A549 (cell line): ENCODE data around the gene SLC16A3. TPM values are rescaled to one million over a fixed set of nuclear protein-coding genes. Genes with fewer than 3 reads are reported as not detected.
A peak's percentile ranks its signal among the peaks of the same experiment; 100 is the strongest.

Source experiments
- BHLHE40 ChIP-seq: IDR thresholded peaks from 2 replicates; pipeline ENCODE4 v1.6.1; 2012; ENCODE audit warnings: low read depth, low read length, inconsistent platforms
- CBX2 ChIP-seq: fragments of 200-600 bp; sonication (generic); IDR thresholded peaks from 2 replicates; pipeline ENCODE4 v1.6.1; 2016; ENCODE audit warnings: low read depth, mild to moderate bottlenecking, borderline replicate concordance
- CBX8 ChIP-seq: fragments of 200-600 bp; sonication (generic); IDR thresholded peaks from 2 replicates; pipeline ENCODE4 v1.6.1; 2016
- CEBPB ChIP-seq, 2 experiments: fragments of >200 bp in 1 of 2; sonication (Bioruptor Twin) in 1 of 2; formaldehyde crosslinking in 1 of 2; IDR thresholded peaks; 2 replicates each; pipeline ENCODE4 v1.6.1; 2012 to 2016
- CHD2 ChIP-seq: fragments of 150-350 bp; IDR thresholded peaks from 2 replicates; pipeline ENCODE4 v1.6.1; 2014; ENCODE audit warnings: low read length; ENCODE audit not compliant: partially characterized antibody
- CHD4 ChIP-seq: fragments of 200-600 bp; sonication (generic); IDR thresholded peaks from 2 replicates; pipeline ENCODE4 v1.6.1; 2016; ENCODE audit warnings: antibody characterized with exemption, mild to moderate bottlenecking, borderline replicate concordance
- EHF ChIP-seq: fragments of 250-450 bp; sonication (Bioruptor Pico); IDR thresholded peaks from 2 replicates; pipeline ENCODE4 v1.5.0; 2020; ENCODE audit warnings: mild to moderate bottlenecking
- EP300 ChIP-seq, 2 experiments: fragments of >200 bp; sonication (Bioruptor Twin); formaldehyde crosslinking; IDR thresholded peaks; 2 replicates in 1 of 2; 3 replicates in 1 of 2; pipeline ENCODE4 v1.6.1; 2016 to 2017
- ESRRA ChIP-seq: fragments of 150-350 bp; IDR thresholded peaks from 2 replicates; pipeline ENCODE4 v1.6.1; 2014; ENCODE audit warnings: mild to moderate bottlenecking, low read length, borderline replicate concordance
- FOSL2 ChIP-seq, 2 experiments: fragments of 450-650 bp in 1 of 2; fragments of >200 bp in 1 of 2; sonication (Bioruptor Twin) in 1 of 2; formaldehyde crosslinking; IDR thresholded peaks; 2 replicates each; pipeline versions ENCODE4 v1.5.0 to v1.6.1; 2016 to 2020; ENCODE audit warnings: mild to moderate bottlenecking in 1 of 2, moderate library complexity in 1 of 2
- FOXS1 ChIP-seq: fragments of 250-450 bp; sonication (Bioruptor Pico); IDR thresholded peaks from 2 replicates; pipeline ENCODE4 v1.5.0; 2020; ENCODE audit warnings: mild to moderate bottlenecking, moderate library complexity
- GATA3 ChIP-seq: IDR thresholded peaks from 2 replicates; pipeline ENCODE4 v1.6.1; 2012; ENCODE audit warnings: borderline replicate concordance
- HDAC2 ChIP-seq: fragments of 200-600 bp; sonication (generic); IDR thresholded peaks from 2 replicates; pipeline ENCODE4 v1.6.1; 2016
- HEYL ChIP-seq: fragments of 250-450 bp; sonication (Bioruptor Pico); IDR thresholded peaks from 2 replicates; pipeline ENCODE4 v1.8.0; 2021; ENCODE audit warnings: mild to moderate bottlenecking, moderate library complexity
- HOXB5 ChIP-seq: fragments of 250-450 bp; sonication (Bioruptor Pico); IDR thresholded peaks from 2 replicates; pipeline ENCODE4 v1.5.0; 2020; ENCODE audit warnings: mild to moderate bottlenecking, moderate library complexity
- JUNB ChIP-seq: fragments of >200 bp; sonication (Bioruptor Twin); formaldehyde crosslinking; IDR thresholded peaks from 2 replicates; pipeline ENCODE4 v1.6.1; 2016
- KDM5A ChIP-seq: fragments of 200-600 bp; sonication (generic); IDR thresholded peaks from 2 replicates; pipeline ENCODE4 v1.6.1; 2016; ENCODE audit warnings: antibody characterized with exemption, mild to moderate bottlenecking
- MAFK ChIP-seq: fragments of 450-650 bp; IDR thresholded peaks from 2 replicates; pipeline ENCODE4 v1.6.1; 2014; ENCODE audit not compliant: partially characterized antibody
- MYC ChIP-seq: IDR thresholded peaks from 2 replicates; pipeline ENCODE4 v1.6.1; 2012; ENCODE audit warnings: mild to moderate bottlenecking, inconsistent platforms, low read length, improper control_type of control experiment, borderline replicate concordance
- NPAS2 ChIP-seq: fragments of 250-450 bp; sonication (Bioruptor Pico); IDR thresholded peaks from 2 replicates; pipeline ENCODE4 v1.8.0; 2022; ENCODE audit warnings: mild to moderate bottlenecking, moderate library complexity, borderline replicate concordance
- POLR2A ChIP-seq: IDR thresholded peaks from 2 replicates; pipeline ENCODE4 v1.6.1; 2012; ENCODE audit warnings: mild to moderate bottlenecking, low read length
- RAD21 ChIP-seq, 2 experiments: fragments of >200 bp in 1 of 2; sonication (Bioruptor Twin) in 1 of 2; formaldehyde crosslinking in 1 of 2; IDR thresholded peaks in 1 of 2; conservative IDR thresholded peaks in 1 of 2; 2 replicates in 1 of 2; 3 replicates in 1 of 2; pipeline ENCODE4 v1.6.1; 2012 to 2018; ENCODE audit warnings: inconsistent platforms in 1 of 2
- RCOR1 ChIP-seq: fragments of 150-350 bp; IDR thresholded peaks from 2 replicates; pipeline ENCODE4 v1.6.1; 2014; ENCODE audit warnings: antibody characterized with exemption, low read length, low read depth
- RFX5 ChIP-seq: fragments of 450-650 bp; IDR thresholded peaks from 2 replicates; pipeline ENCODE4 v1.7.1; 2014; ENCODE audit warnings: antibody characterized with exemption, mild to moderate bottlenecking, moderate library complexity
- SMC3 ChIP-seq: fragments of >200 bp; sonication (Bioruptor Twin); formaldehyde crosslinking; IDR thresholded peaks from 3 replicates; pipeline ENCODE4 v1.6.1; 2018; ENCODE audit warnings: inconsistent platforms
- SREBF2 ChIP-seq: fragments of 450-650 bp; IDR thresholded peaks from 2 replicates; pipeline ENCODE4 v1.6.1; 2014; ENCODE audit warnings: mild to moderate bottlenecking, moderate library complexity
- TFCP2L1 ChIP-seq: fragments of 250-450 bp; sonication (Bioruptor Pico); IDR thresholded peaks from 2 replicates; pipeline ENCODE4 v1.5.0; 2021; ENCODE audit warnings: mild to moderate bottlenecking
- TP53 ChIP-seq: fragments of 250-450 bp; sonication (Bioruptor Pico); IDR thresholded peaks from 2 replicates; pipeline ENCODE4 v1.5.0; 2021; ENCODE audit warnings: mild to moderate bottlenecking, moderate library complexity
- ZC3H11A ChIP-seq: fragments of 450-650 bp; IDR thresholded peaks from 2 replicates; pipeline ENCODE4 v1.6.1; 2014; ENCODE audit warnings: antibody characterized with exemption, mild to moderate bottlenecking
- ZFP36 ChIP-seq: fragments of 450-650 bp; IDR thresholded peaks from 2 replicates; pipeline ENCODE4 v1.6.1; 2014; ENCODE audit warnings: borderline replicate concordance; ENCODE audit not compliant: partially characterized antibody
- ZNF302 ChIP-seq: fragments of 250-450 bp; sonication (Bioruptor Pico); IDR thresholded peaks from 2 replicates; pipeline ENCODE4 v1.9.0; 2021; ENCODE audit warnings: inconsistent platforms, mild to moderate bottlenecking, moderate library complexity
- ZSCAN20 ChIP-seq: fragments of 250-450 bp; sonication (Bioruptor Pico); IDR thresholded peaks from 2 replicates; pipeline ENCODE4 v1.8.0; 2022; ENCODE audit warnings: mild to moderate bottlenecking, moderate library complexity
- polyA plus RNA-seq, 4 experiments: library from polyadenylated mRNA; depleted of rRNA in 3 of 4; stranded (reverse); fragments of >200 nt; fragmentation: RNase III in 1 of 4; extraction: RNeasy Plus Mini Kit Qiagen cat#74134 plus additional on column Dnase treatment in 1 of 4; gene quantifications; 2 replicates in 3 of 4; 3 replicates in 1 of 4; pipeline ENCODE4 v1.2.3, GENCODE V29; 2011 to 2017
- TF ChIP-seq, protein P1 (sequence below): fragments of 200-600 bp; sonication (generic); IDR thresholded peaks from 2 replicates; pipeline ENCODE4 v1.6.1; 2016; ENCODE audit warnings: antibody characterized with exemption, mild to moderate bottlenecking, moderate library complexity
- TF ChIP-seq, protein P2 (sequence below): IDR thresholded peaks from 2 replicates; pipeline ENCODE4 v1.6.1; 2012
- TF ChIP-seq, protein P3 (sequence below): IDR thresholded peaks from 2 replicates; pipeline ENCODE4 v1.6.1; 2012; ENCODE audit warnings: low read depth, borderline replicate concordance
- TF ChIP-seq, protein P4 (sequence below): fragments of 250-450 bp; sonication (Bioruptor Pico); IDR thresholded peaks from 2 replicates; pipeline ENCODE4 v1.5.0; 2020; ENCODE audit warnings: low read depth, mild to moderate bottlenecking, moderate library complexity
- TF ChIP-seq, protein P5 (sequence below): fragments of >200 bp; sonication (Bioruptor Twin); formaldehyde crosslinking; IDR thresholded peaks from 3 replicates; pipeline ENCODE4 v1.5.1; 2016

SLC16A3 gene
- polyA plus RNA-seq, 2 of the 4 experiments (the other 2 are of a cell fraction), result 28.6 to 90.9 TPM

DNA sequence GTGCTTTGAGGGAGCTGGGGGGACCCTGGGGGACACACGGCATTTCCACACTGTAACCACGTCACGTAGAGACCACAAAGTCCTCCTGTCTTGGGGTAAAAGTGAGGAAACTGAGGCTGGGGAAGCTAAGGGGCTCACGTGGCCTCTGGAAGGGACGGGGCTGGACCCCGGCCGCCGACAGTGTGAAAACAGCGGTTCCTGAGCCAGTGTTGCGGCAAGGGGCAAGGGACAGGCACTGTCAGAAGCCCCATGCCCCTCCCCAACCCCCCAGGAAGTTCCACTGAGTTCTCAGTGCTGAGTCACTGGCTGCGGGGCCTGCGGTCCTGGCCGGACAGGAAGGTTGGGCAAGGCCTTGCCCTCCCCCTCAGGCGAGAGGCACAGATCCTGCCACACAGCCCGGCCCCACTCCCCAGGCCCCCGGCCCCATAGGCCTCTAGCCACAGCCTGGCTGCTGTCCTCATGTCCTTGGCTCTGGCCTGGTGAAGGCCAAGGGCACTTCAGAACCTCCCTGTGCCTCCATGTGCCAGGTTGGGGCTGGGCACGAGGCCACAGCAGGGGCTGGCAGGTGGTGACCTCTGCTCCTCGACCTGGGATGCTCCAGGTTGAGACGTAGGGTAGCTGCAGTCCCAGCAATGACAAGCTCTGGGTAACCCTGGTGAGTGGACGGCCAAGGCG lies 11.2 kb upstream of the SLC16A3 start (continued):
- no peak for TF ChIP-seq CHD4
- peak in 1 of 2 experiments; percentile 68; a peak in 2 of 4 replicates for TF ChIP-seq CEBPB (IDR thresholded peaks at IDR 0.05)
- no peak for TF ChIP-seq ZFP36
- TF ChIP-seq ZC3H11A, result no peak
- no peak for TF ChIP-seq GATA3
- peak; percentile 46; the same call in 1 of the 2 replicates for TF ChIP-seq JUNB
- peak in 1 of 2 experiments; percentile 45; a peak in 1 of 5 replicates for TF ChIP-seq EP300 (IDR thresholded peaks at IDR 0.05)
- TF ChIP-seq, protein P1, sequence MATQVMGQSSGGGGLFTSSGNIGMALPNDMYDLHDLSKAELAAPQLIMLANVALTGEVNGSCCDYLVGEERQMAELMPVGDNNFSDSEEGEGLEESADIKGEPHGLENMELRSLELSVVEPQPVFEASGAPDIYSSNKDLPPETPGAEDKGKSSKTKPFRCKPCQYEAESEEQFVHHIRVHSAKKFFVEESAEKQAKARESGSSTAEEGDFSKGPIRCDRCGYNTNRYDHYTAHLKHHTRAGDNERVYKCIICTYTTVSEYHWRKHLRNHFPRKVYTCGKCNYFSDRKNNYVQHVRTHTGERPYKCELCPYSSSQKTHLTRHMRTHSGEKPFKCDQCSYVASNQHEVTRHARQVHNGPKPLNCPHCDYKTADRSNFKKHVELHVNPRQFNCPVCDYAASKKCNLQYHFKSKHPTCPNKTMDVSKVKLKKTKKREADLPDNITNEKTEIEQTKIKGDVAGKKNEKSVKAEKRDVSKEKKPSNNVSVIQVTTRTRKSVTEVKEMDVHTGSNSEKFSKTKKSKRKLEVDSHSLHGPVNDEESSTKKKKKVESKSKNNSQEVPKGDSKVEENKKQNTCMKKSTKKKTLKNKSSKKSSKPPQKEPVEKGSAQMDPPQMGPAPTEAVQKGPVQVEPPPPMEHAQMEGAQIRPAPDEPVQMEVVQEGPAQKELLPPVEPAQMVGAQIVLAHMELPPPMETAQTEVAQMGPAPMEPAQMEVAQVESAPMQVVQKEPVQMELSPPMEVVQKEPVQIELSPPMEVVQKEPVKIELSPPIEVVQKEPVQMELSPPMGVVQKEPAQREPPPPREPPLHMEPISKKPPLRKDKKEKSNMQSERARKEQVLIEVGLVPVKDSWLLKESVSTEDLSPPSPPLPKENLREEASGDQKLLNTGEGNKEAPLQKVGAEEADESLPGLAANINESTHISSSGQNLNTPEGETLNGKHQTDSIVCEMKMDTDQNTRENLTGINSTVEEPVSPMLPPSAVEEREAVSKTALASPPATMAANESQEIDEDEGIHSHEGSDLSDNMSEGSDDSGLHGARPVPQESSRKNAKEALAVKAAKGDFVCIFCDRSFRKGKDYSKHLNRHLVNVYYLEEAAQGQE, result no peak
- TF ChIP-seq, protein P2, sequence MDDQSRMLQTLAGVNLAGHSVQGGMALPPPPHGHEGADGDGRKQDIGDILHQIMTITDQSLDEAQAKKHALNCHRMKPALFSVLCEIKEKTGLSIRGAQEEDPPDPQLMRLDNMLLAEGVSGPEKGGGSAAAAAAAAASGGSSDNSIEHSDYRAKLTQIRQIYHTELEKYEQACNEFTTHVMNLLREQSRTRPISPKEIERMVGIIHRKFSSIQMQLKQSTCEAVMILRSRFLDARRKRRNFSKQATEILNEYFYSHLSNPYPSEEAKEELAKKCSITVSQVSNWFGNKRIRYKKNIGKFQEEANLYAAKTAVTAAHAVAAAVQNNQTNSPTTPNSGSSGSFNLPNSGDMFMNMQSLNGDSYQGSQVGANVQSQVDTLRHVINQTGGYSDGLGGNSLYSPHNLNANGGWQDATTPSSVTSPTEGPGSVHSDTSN, result no peak
- TF ChIP-seq CHD2, result no peak
- 0 out of 2 replicates have a peak, but pooled peaks have one; percentile 14 for TF ChIP-seq FOXS1
- TF ChIP-seq, protein P3, sequence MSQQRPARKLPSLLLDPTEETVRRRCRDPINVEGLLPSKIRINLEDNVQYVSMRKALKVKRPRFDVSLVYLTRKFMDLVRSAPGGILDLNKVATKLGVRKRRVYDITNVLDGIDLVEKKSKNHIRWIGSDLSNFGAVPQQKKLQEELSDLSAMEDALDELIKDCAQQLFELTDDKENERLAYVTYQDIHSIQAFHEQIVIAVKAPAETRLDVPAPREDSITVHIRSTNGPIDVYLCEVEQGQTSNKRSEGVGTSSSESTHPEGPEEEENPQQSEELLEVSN, result peak; percentile 69; the same call in 1 of the 2 replicates
- no peak; the same call in 1 of the 2 replicates for TF ChIP-seq ZSCAN20 (CRISPR knock-in tag)
- TF ChIP-seq FOSL2 (IDR thresholded peaks at IDR 0.05), result no peak
- TF ChIP-seq FOSL2 (CRISPR knock-in tag; IDR thresholded peaks at IDR 0.05), result peak; percentile 76
- TF ChIP-seq ZNF302, result 0 out of 2 replicates have a peak, but pooled peaks have one; percentile 66
- no peak for TF ChIP-seq POLR2A
- TF ChIP-seq HDAC2, result no peak
- TF ChIP-seq TP53, result no peak
- no peak for TF ChIP-seq HEYL (CRISPR knock-in tag)
- TF ChIP-seq RFX5, result no peak
- no peak for TF ChIP-seq SREBF2
- TF ChIP-seq TFCP2L1 (CRISPR knock-in tag), result no peak
- peak; percentile 59 for TF ChIP-seq EHF (CRISPR knock-in tag)
- no peak for TF ChIP-seq KDM5A
- peak; percentile 41; the same call in 1 of the 2 replicates for TF ChIP-seq HOXB5 (CRISPR knock-in tag)
- no peak for TF ChIP-seq CBX2
- TF ChIP-seq MYC, result no peak
- TF ChIP-seq RAD21 (conservative IDR thresholded peaks at IDR 0.05 in 1 of 2, IDR thresholded peaks at IDR 0.05 in 1 of 2), result no peak
- TF ChIP-seq, protein P4, sequence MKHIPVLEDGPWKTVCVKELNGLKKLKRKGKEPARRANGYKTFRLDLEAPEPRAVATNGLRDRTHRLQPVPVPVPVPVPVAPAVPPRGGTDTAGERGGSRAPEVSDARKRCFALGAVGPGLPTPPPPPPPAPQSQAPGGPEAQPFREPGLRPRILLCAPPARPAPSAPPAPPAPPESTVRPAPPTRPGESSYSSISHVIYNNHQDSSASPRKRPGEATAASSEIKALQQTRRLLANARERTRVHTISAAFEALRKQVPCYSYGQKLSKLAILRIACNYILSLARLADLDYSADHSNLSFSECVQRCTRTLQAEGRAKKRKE (CRISPR knock-in tag), result peak; percentile 92; the same call in 1 of the 2 replicates
- no peak for TF ChIP-seq MAFK
- TF ChIP-seq ESRRA, result no peak
- TF ChIP-seq SMC3, result no peak
- no peak for TF ChIP-seq BHLHE40
- TF ChIP-seq, protein P5, sequence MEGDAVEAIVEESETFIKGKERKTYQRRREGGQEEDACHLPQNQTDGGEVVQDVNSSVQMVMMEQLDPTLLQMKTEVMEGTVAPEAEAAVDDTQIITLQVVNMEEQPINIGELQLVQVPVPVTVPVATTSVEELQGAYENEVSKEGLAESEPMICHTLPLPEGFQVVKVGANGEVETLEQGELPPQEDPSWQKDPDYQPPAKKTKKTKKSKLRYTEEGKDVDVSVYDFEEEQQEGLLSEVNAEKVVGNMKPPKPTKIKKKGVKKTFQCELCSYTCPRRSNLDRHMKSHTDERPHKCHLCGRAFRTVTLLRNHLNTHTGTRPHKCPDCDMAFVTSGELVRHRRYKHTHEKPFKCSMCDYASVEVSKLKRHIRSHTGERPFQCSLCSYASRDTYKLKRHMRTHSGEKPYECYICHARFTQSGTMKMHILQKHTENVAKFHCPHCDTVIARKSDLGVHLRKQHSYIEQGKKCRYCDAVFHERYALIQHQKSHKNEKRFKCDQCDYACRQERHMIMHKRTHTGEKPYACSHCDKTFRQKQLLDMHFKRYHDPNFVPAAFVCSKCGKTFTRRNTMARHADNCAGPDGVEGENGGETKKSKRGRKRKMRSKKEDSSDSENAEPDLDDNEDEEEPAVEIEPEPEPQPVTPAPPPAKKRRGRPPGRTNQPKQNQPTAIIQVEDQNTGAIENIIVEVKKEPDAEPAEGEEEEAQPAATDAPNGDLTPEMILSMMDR, result no peak
- no peak for TF ChIP-seq CBX8
- TF ChIP-seq RCOR1, result no peak
- no peak for TF ChIP-seq NPAS2 (CRISPR knock-in tag)
